Thoracic aorta (tissue), 2 donors: Measurements from ENCODE around the gene SASS6. TPM values are rescaled to one million over a fixed set of nuclear protein-coding genes. Genes with fewer than 3 reads are reported as not detected.

Experiments
- ATAC-seq: fragments of 150-250 bp; one replicate; pipeline ENCODE4 v1.8.0; 2017; ENCODE audit warnings: low read depth; ENCODE audit not compliant: insufficient number of reproducible peaks, low FRiP score
- DNase-seq: peaks from one replicate; pipeline ENCODE4 v3.0.0-alpha.2; 2020; ENCODE audit warnings: low spot score
- H3K27ac ChIP-seq, 2 donors: fragments of 200-600 bp; sonication (generic); 1 replicate in 1 of 2; 2 replicates in 1 of 2; pipeline ENCODE4 v1.5.1; 2016; ENCODE audit warnings: mild to moderate bottlenecking in 2 of 2, moderate library complexity in 2 of 2
- H3K27me3 ChIP-seq: fragments of 200-600 bp; sonication (generic); replicated peaks from 2 replicates; pipeline ENCODE4 v1.6.0; 2016; ENCODE audit warnings: mild to moderate bottlenecking; ENCODE audit not compliant: insufficient read depth
- H3K36me3 ChIP-seq: fragments of 200-600 bp; sonication (generic); one replicate; pipeline ENCODE4 v1.5.1; 2016
- H3K4me1 ChIP-seq, 2 donors: fragments of 200-600 bp; sonication (generic); 1 replicate in 1 of 2; 2 replicates in 1 of 2; pipeline versions ENCODE4 v1.5.1 to v1.6.0; 2016; ENCODE audit warnings: low read depth in 2 of 2, mild to moderate bottlenecking in 1 of 2; ENCODE audit not compliant: control insufficient read depth in 1 of 2
- H3K4me3 ChIP-seq: fragments of 200-600 bp; sonication (generic); 2 replicates; pipeline ENCODE4 v1.5.1; 2016; ENCODE audit warnings: mild to moderate bottlenecking
- H3K9me3 ChIP-seq: fragments of 200-600 bp; sonication (generic); 2 replicates; pipeline ENCODE4 v1.5.1; 2016
- CTCF ChIP-seq: fragments of 200-600 bp; sonication (generic); IDR thresholded peaks from one replicate; pipeline ENCODE4 v1.5.1; 2019; ENCODE audit warnings: antibody characterized with exemption
- total RNA-seq, 2 donors: library from RNA; depleted of rRNA; stranded (reverse); fragments of >200 nt; gene quantifications; one replicate each; pipeline versions ENCODE4 v1.1.0 to v1.2.3, GENCODE V29; 2016

Gene SASS6
- total RNA-seq, 2 donors from 2014 or later: 2.4 to 3.2 TPM

- Histone ChIP-seq H3K9me3 (no peaks in the 10 kb centered on the region), H3K4me3 (no peak overlapping the region), H3K4me1 (no peaks in the 10 kb centered on the region), H3K27me3 (no peaks in the 10 kb centered on the region), H3K36me3 (peaks cover 9% of the 10 kb centered on the region), H3K27ac (no peak overlapping the region)
- DNase-seq (no peak), ATAC-seq (no peak)
- no peak for TF ChIP-seq CTCF
These were observed 17.2 kb downstream of the SASS6 start for GRCh38 chr1:100115524-100115923.

- no peaks in the 10 kb centered on the region for H3K9me3 ChIP-seq
- no peak overlapping the region for H3K27ac ChIP-seq
- no peak for TF ChIP-seq CTCF
- DNase-seq (no peak), ATAC-seq (no peak)
- H3K27me3 ChIP-seq: no peaks in the 10 kb centered on the region
- H3K4me3 ChIP-seq: no peak overlapping the region
- H3K4me1 ChIP-seq: no peaks in the 10 kb centered on the region
- H3K36me3 ChIP-seq: no peaks in the 10 kb centered on the region
These were observed 23.1 kb downstream of the SASS6 start for GRCh38 chr1:100109554-100110066.

- Histone ChIP-seq H3K4me3 (no peak overlapping the region), H3K27ac (no peak overlapping the region), H3K9me3 (no peaks in the 10 kb centered on the region), H3K27me3 (no peaks in the 10 kb centered on the region), H3K4me1 (no peaks in the 10 kb centered on the region), H3K36me3 (no peaks in the 10 kb centered on the region)
- TF ChIP-seq CTCF: no peak
- DNase-seq (no peak), ATAC-seq (no peak)
These were observed 25.0 kb downstream of the SASS6 start for GRCh38 chr1:100107696-100108095.

GRCh38 chr1:100101564-100101963 lies 31.2 kb downstream of the SASS6 start:
- Histone ChIP-seq H3K4me1 (no peaks in the 10 kb centered on the region), H3K9me3 (no peaks in the 10 kb centered on the region), H3K27ac (no peak overlapping the region), H3K36me3 (no peaks in the 10 kb centered on the region), H3K27me3 (no peaks in the 10 kb centered on the region), H3K4me3 (no peak overlapping the region)
- no peak for ATAC-seq
- no peak for DNase-seq
- TF ChIP-seq CTCF: no peak

- TF ChIP-seq CTCF: no peak
- Histone ChIP-seq H3K9me3 (no peaks in the 10 kb centered on the region), H3K36me3 (no peaks in the 10 kb centered on the region), H3K27ac (no peak overlapping the region), H3K27me3 (no peaks in the 10 kb centered on the region), H3K4me1 (no peaks in the 10 kb centered on the region), H3K4me3 (no peak overlapping the region)
- ATAC-seq (no peak), DNase-seq (no peak)
These were observed 32.5 kb downstream of the SASS6 start for GRCh38 chr1:100100202-100100601.
